H9 (cell line): Measurements from ENCODE around the gene DAGLB. TPM values are rescaled to one million over a fixed set of nuclear protein-coding genes. Genes with fewer than 3 reads are reported as not detected.

Source experiments
- DNase-seq: peaks from one replicate; pipeline ENCODE4 v3.0.0-alpha.2; 2017
- H2AFZ ChIP-seq: one replicate; pipeline ENCODE4 v1.6.1; 2013; ENCODE audit warnings: mild to moderate bottlenecking, low read length, control low read depth, moderate library complexity
- H2AK5ac ChIP-seq: 2 replicates; pipeline ENCODE4 v1.6.1; 2013; ENCODE audit warnings: low read length, control low read depth, mixed read lengths; ENCODE audit not compliant: insufficient read length
- H2BK120ac ChIP-seq: one replicate; pipeline ENCODE4 v1.6.1; 2013; ENCODE audit warnings: low read depth, mild to moderate bottlenecking, low read length, control low read depth, inconsistent platforms; ENCODE audit not compliant: poor library complexity, severe bottlenecking
- H2BK12ac ChIP-seq: 2 replicates; pipeline ENCODE4 v1.6.1; 2013; ENCODE audit warnings: low read length, control low read depth, mixed read lengths, low read depth; ENCODE audit not compliant: insufficient read length
- H2BK15ac ChIP-seq: 2 replicates; pipeline ENCODE4 v1.6.1; 2013; ENCODE audit warnings: low read depth, low read length, control low read depth
- H2BK20ac ChIP-seq: one replicate; pipeline ENCODE4 v1.6.1; 2013; ENCODE audit warnings: low read depth, mild to moderate bottlenecking, low read length, control low read depth, inconsistent platforms; ENCODE audit not compliant: poor library complexity, severe bottlenecking
- H2BK5ac ChIP-seq: 2 replicates; pipeline ENCODE4 v1.6.1; 2013; ENCODE audit warnings: low read length, control low read depth, mixed read lengths; ENCODE audit not compliant: insufficient read length
- H3K14ac ChIP-seq: 2 replicates; pipeline ENCODE4 v1.6.1; 2013; ENCODE audit warnings: low read length, control low read depth; ENCODE audit not compliant: insufficient read depth
- H3K18ac ChIP-seq: 2 replicates; pipeline ENCODE4 v1.6.1; 2013; ENCODE audit warnings: low read depth, mild to moderate bottlenecking, mixed read lengths, low read length, control low read depth; ENCODE audit not compliant: insufficient read length
- H3K23ac ChIP-seq: 2 replicates; pipeline ENCODE4 v1.6.1; 2013; ENCODE audit warnings: low read length, control low read depth, mixed read lengths, low read depth; ENCODE audit not compliant: insufficient read length
- H3K23me2 ChIP-seq: 2 replicates; pipeline ENCODE4 v1.6.1; 2013; ENCODE audit warnings: low read depth, mild to moderate bottlenecking, mixed read lengths, low read length, control low read depth; ENCODE audit not compliant: insufficient read length, poor library complexity, severe bottlenecking
- H3K27ac ChIP-seq: 2 replicates; pipeline ENCODE4 v1.5.1; 2013; ENCODE audit warnings: low read length, control low read depth, mixed read lengths, low read depth; ENCODE audit not compliant: insufficient read length
- H3K27me3 ChIP-seq: 2 replicates; pipeline ENCODE4 v1.6.1; 2013; ENCODE audit warnings: low read length, control low read depth, inconsistent platforms; ENCODE audit not compliant: insufficient read depth
- H3K4ac ChIP-seq: 2 replicates; pipeline ENCODE4 v1.6.1; 2013; ENCODE audit warnings: low read depth, mild to moderate bottlenecking, control low read depth, inconsistent platforms, low read length, moderate library complexity
- H3K4me1 ChIP-seq: 2 replicates; pipeline ENCODE4 v1.6.1; 2013; ENCODE audit warnings: low read length, control low read depth, inconsistent platforms; ENCODE audit not compliant: insufficient read depth
- H3K4me2 ChIP-seq: 2 replicates; pipeline ENCODE4 v1.6.1; 2013; ENCODE audit warnings: low read length, control low read depth, mixed read lengths; ENCODE audit not compliant: insufficient read length, insufficient read depth
- H3K56ac ChIP-seq: 2 replicates; pipeline ENCODE4 v1.6.1; 2013; ENCODE audit warnings: low read depth, mild to moderate bottlenecking, mixed read lengths, low read length, control low read depth; ENCODE audit not compliant: insufficient read length
- H3K79me1 ChIP-seq: 2 replicates; pipeline ENCODE4 v1.6.1; 2013; ENCODE audit warnings: low read depth, mild to moderate bottlenecking, moderate library complexity, low read length, control low read depth, inconsistent platforms; ENCODE audit not compliant: insufficient read depth, poor library complexity, severe bottlenecking
- H3K79me2 ChIP-seq: 2 replicates; pipeline ENCODE4 v1.6.1; 2013; ENCODE audit warnings: low read length, control low read depth, inconsistent platforms; ENCODE audit not compliant: insufficient read depth
- H3K9ac ChIP-seq: 2 replicates; pipeline ENCODE4 v1.6.1; 2013; ENCODE audit warnings: low read length, control low read depth, mixed read lengths; ENCODE audit not compliant: insufficient read length; ENCODE audit errors: extremely low read depth
- H3K9me3 ChIP-seq: one replicate; pipeline ENCODE4 v1.6.1; 2013; ENCODE audit warnings: low read depth, low read length, inconsistent platforms; ENCODE audit not compliant: control insufficient read depth
- H3T11ph ChIP-seq: one replicate; pipeline ENCODE4 v1.6.1; 2013; ENCODE audit warnings: mild to moderate bottlenecking, low read length, control low read depth, inconsistent platforms
- H4K20me1 ChIP-seq: one replicate; pipeline ENCODE4 v1.6.1; 2013; ENCODE audit not compliant: control insufficient read depth, insufficient read length, insufficient read depth
- H4K5ac ChIP-seq: 2 replicates; pipeline ENCODE4 v1.6.1; 2013; ENCODE audit warnings: low read depth, mild to moderate bottlenecking, mixed read lengths, low read length, control low read depth; ENCODE audit not compliant: insufficient read length
- H4K8ac ChIP-seq: replicated peaks from 2 replicates; pipeline ENCODE4 v1.6.1; 2013; ENCODE audit warnings: low read length, control low read depth, mixed read lengths, low read depth; ENCODE audit not compliant: insufficient read length
- H4K91ac ChIP-seq: 2 replicates; pipeline ENCODE4 v1.6.1; 2013; ENCODE audit warnings: low read depth, mild to moderate bottlenecking, moderate library complexity, mixed read lengths, low read length, control low read depth; ENCODE audit not compliant: insufficient read length
- H3K27ac Mint-ChIP-seq, 3 experiments: 2 replicates in 2 of 3; 3 replicates in 1 of 3; pipeline ENCODE4 v1.8.0; 2020 to 2021; ENCODE audit warnings: mixed read lengths in 3 of 3, mild to moderate bottlenecking in 1 of 3, moderate library complexity in 1 of 3
- H3K27me3 Mint-ChIP-seq: 2 replicates; pipeline ENCODE4 v1.8.0; 2021; ENCODE audit warnings: low read depth, mild to moderate bottlenecking, moderate library complexity, mixed read lengths
- H3K36me3 Mint-ChIP-seq, 3 experiments: 2 replicates in 2 of 3; 3 replicates in 1 of 3; pipeline ENCODE4 v1.8.0; 2020 to 2021; ENCODE audit warnings: low read depth in 3 of 3, mixed read lengths in 3 of 3; ENCODE audit not compliant: insufficient read depth in 1 of 3
- H3K4me1 Mint-ChIP-seq, 2 experiments: 2 replicates each; pipeline ENCODE4 v1.8.0; 2020; ENCODE audit warnings: mixed read lengths in 2 of 2
- H3K4me3 Mint-ChIP-seq, 2 experiments: 2 replicates in 1 of 2; 3 replicates in 1 of 2; pipeline ENCODE4 v1.8.0; 2020 to 2021; ENCODE audit warnings: mild to moderate bottlenecking in 2 of 2, mixed read lengths in 2 of 2, moderate library complexity in 1 of 2
- H3K9me3 Mint-ChIP-seq, 2 experiments: 2 replicates in 1 of 2; 3 replicates in 1 of 2; pipeline ENCODE4 v1.8.0; 2020; ENCODE audit warnings: mild to moderate bottlenecking in 2 of 2, mixed read lengths in 2 of 2, moderate library complexity in 1 of 2
- WGBS: extraction: QIAGEN DNeasy Blood & Tissue Kit; methylation state at CpG from one replicate; pipeline ENCODE4 v1.1.7; 2013; ENCODE audit warnings: missing lambda C conversion rate, low lambda C conversion rate, mixed read lengths; ENCODE audit not compliant: insufficient read length; ENCODE audit errors: extremely low coverage; 5-methylcytosine and 5-hydroxymethylcytosine counted together
- total RNA-seq: library from RNA; stranded (reverse); gene quantifications from 2 replicates; pipeline ENCODE4 v1.2.1, GENCODE V29; 2021
- TF ChIP-seq, protein P1 (sequence below): fragments of 200-600 bp; sonication (generic); conservative IDR thresholded peaks from 3 replicates; pipeline ENCODE4 v1.8.0; 2021; ENCODE audit warnings: antibody characterized with exemption, mild to moderate bottlenecking

The DAGLB gene
- total RNA-seq, 1 experiment from 2014 or later: 46.4 TPM

- Histone ChIP-seq H4K20me1 (no peaks in the 10 kb centered on the region), H3K23me2 (no peaks in the 10 kb centered on the region), H2AFZ (no peak overlapping the region), H3K9me3 (no peaks in the 10 kb centered on the region), H2BK15ac (no peak overlapping the region), H3K18ac (no peak overlapping the region), H3T11ph (no peak overlapping the region), H4K91ac (no peak overlapping the region), H2BK20ac (no peak overlapping the region), H3K4ac (no peak overlapping the region), H2AK5ac (no peak overlapping the region), H2BK5ac (no peak overlapping the region), H3K4me2 (no peak overlapping the region), H2BK12ac (no peak overlapping the region), H3K9ac (no peak overlapping the region), H3K79me1 (no peaks in the 10 kb centered on the region), H4K5ac (no peak overlapping the region), H3K56ac (no peak overlapping the region), H3K23ac (no peak overlapping the region), H3K4me1 (no peaks in the 10 kb centered on the region), H4K8ac (no peak overlapping the region), H3K27me3 (no peaks in the 10 kb centered on the region), H3K14ac (no peak overlapping the region), H2BK120ac (no peak overlapping the region), H3K79me2 (no peaks in the 10 kb centered on the region), H3K27ac (no peak overlapping the region)
- Mint-ChIP-seq H3K36me3 (peaks cover 0 to under 1% (median 0%) of the 10 kb centered on the region in 3 experiments; a peak in 1 of 7 replicates), H3K27ac (peak overlapping the region in 1 of 3 experiments; percentile 76; a peak in 1 of 7 replicates), H3K27me3 (peaks cover 7% of the 10 kb centered on the region), H3K4me1 (no peaks in the 10 kb centered on the region), H3K4me3 (no peak overlapping the region), H3K9me3 (no peaks in the 10 kb centered on the region)
- TF ChIP-seq, protein P1, sequence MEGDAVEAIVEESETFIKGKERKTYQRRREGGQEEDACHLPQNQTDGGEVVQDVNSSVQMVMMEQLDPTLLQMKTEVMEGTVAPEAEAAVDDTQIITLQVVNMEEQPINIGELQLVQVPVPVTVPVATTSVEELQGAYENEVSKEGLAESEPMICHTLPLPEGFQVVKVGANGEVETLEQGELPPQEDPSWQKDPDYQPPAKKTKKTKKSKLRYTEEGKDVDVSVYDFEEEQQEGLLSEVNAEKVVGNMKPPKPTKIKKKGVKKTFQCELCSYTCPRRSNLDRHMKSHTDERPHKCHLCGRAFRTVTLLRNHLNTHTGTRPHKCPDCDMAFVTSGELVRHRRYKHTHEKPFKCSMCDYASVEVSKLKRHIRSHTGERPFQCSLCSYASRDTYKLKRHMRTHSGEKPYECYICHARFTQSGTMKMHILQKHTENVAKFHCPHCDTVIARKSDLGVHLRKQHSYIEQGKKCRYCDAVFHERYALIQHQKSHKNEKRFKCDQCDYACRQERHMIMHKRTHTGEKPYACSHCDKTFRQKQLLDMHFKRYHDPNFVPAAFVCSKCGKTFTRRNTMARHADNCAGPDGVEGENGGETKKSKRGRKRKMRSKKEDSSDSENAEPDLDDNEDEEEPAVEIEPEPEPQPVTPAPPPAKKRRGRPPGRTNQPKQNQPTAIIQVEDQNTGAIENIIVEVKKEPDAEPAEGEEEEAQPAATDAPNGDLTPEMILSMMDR: no peak
- no CpG with 5 or more reads among the region's 6 CpGs for WGBS
- no peak for DNase-seq
These were observed 48.0 kb upstream of the DAGLB start for GRCh38 chr7:6495597-6496262.
